ENCODE data around the gene PPP1R7.

Gene PPP1R7

DNA sequence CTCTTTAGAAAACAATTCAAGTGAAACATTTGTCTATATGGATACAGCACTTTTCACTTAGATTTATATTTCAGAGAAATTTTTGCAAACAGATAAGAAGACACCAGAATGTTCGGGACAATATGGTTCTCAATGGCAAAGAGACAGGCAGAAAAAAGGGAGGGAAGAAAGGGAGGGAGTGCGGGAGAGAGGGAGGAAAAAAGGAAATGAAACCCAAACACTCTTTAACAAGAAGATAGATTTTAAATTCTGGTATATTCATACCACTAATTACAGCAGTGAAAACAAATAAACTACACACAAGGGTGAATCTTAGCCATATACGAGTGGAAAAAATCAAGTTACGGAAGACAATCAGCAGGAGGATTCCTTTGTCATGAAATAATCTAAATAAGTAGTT lies 4.0 kb upstream of the PPP1R7 start:
- Mint-ChIP-seq H3K9me3 (no peaks in the 10 kb centered on the region), H3K36me3 (peaks cover 39% of the 10 kb centered on the region), H3K27ac (no peak overlapping the region), H3K4me1 (peaks cover 52% of the 10 kb centered on the region), H3K4me3 (no peak overlapping the region), H3K27me3 (no peaks in the 10 kb centered on the region)
- no peak for ATAC-seq

DNA sequence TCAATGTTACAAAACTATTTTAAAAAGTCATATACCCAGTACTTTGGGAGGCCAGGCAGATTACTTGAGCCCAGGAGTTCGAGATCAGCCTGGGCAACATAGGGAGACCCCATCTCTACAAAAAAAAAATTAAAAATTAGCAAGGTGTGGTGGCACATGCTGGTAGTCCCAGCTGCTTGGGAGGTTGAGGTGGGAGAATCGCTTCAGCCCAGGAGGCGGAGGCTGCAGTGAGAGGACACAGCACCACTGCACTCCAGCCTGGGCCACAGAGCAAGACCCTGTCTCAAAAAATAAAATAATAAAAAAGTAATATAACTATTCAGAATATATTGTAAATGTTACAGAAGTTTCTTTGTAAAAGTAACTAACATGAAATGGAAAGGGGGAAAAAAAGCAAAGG lies 2.9 kb upstream of the PPP1R7 start:
- no peak for ATAC-seq
- Mint-ChIP-seq H3K9me3 (no peaks in the 10 kb centered on the region), H3K36me3 (peaks cover 28% of the 10 kb centered on the region), H3K27ac (no peak overlapping the region), H3K4me3 (no peak overlapping the region), H3K4me1 (peaks cover 53% of the 10 kb centered on the region), H3K27me3 (no peaks in the 10 kb centered on the region)

DNA sequence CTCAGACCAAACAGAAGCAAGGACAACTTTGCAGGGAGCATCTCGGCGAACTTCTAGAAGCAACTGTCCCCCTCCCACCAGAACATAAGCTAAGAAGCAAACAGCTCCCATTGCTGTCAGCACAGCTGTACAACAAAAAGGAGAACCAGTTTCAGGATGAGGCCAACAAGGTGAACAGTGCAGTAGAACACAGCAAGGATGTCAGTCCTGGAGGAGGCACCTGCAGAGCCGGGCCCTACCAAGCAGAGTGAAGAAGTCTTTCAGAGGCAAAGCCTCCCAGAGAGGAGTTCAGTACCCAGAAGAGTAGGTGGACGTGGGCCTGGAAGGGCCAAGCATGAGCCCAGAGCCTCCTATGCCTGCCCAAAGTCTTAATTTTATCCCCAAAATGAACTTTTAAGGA lies 2.0 kb upstream of the PPP1R7 start:
- ATAC-seq = no peak
- peak overlapping the region; percentile 81 for H3K27ac Mint-ChIP-seq
- peaks cover 22% of the 10 kb centered on the region for H3K36me3 Mint-ChIP-seq
- no peaks in the 10 kb centered on the region for H3K9me3 Mint-ChIP-seq
- H3K27me3 Mint-ChIP-seq = no peaks in the 10 kb centered on the region
- peak overlapping the region; percentile 82 for H3K4me3 Mint-ChIP-seq
- peaks cover 57% of the 10 kb centered on the region for H3K4me1 Mint-ChIP-seq

DNA sequence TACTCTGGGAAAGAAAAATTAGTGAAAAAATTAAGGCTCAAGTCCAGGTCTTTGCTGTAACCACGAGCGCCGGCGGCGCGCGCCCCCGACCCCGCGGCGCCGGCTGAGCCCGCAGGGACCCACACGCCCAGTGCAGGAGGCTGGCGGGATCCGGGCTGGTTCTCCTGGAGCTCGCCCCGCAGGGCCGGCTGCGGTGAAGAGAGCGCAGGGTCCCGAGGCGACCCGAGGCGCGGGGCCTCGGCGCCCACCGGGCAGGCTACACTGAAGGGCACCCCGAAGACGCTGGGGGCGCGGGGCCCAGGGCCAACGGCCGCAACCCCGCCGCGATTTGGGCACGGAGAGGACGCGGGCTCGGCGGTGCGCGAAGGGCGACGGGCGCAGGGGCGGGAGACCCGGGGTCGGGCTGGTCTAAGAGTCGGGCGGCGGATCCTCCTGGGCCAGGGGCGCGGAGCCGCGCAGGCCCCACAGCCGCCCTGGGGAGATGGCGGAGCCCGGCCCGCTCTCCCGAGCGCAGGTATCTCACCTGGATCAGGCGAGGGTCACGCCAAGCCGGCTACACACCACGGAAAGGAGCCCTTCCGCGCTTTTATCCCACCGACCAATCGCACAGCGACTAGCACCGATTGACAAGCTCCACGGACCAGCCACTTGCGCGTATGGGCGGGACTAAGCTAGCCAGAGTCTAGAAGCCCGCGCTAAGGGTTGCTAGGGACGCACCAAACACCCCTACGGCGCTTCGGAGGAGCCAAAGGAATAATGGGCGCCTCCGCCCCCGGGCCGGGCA lies 1.2 kb upstream of the PPP1R7 start, which contains the start of gene PASK:
TSS of gene PASK (minus strand) at position 582 of the 784 bp plus-strand sequence. CDS start 6,440 bp downstream, outside the sequence.
- no peaks in the 10 kb centered on the region for H3K27me3 Mint-ChIP-seq
- peak within 1 kb of the TSS; percentile 82 for H3K4me3 Mint-ChIP-seq
- peak; percentile 91 for ATAC-seq
- H3K27ac Mint-ChIP-seq = peak within 1 kb of the TSS; percentile 81
- H3K4me1 Mint-ChIP-seq = peaks cover 60% of the 10 kb centered on the region
- no peaks in the 10 kb centered on the region for H3K9me3 Mint-ChIP-seq
- H3K36me3 Mint-ChIP-seq = peaks cover 17% of the 10 kb centered on the region

DNA sequence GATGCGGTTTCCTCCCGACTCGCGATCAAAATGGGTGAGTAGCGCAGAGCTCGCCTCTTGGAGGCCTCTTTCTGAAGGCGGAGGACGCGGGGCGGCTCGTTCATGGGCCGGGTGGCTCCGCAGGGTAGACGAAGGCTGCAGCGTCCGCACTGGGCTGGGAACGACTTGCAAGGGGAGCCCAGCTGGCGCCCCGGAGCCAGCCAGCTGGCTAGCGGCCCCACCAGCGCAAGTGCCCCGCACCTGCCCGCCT lies 667 bp upstream of the PPP1R7 start:
- H3K27ac Mint-ChIP-seq = peak overlapping the region; percentile 81
- H3K36me3 Mint-ChIP-seq = peaks cover 12% of the 10 kb centered on the region
- H3K4me1 Mint-ChIP-seq = peaks cover 57% of the 10 kb centered on the region
- peak; percentile 27 for ATAC-seq
- H3K9me3 Mint-ChIP-seq = no peaks in the 10 kb centered on the region
- H3K27me3 Mint-ChIP-seq = no peaks in the 10 kb centered on the region
- peak overlapping the region; percentile 82 for H3K4me3 Mint-ChIP-seq

DNA sequence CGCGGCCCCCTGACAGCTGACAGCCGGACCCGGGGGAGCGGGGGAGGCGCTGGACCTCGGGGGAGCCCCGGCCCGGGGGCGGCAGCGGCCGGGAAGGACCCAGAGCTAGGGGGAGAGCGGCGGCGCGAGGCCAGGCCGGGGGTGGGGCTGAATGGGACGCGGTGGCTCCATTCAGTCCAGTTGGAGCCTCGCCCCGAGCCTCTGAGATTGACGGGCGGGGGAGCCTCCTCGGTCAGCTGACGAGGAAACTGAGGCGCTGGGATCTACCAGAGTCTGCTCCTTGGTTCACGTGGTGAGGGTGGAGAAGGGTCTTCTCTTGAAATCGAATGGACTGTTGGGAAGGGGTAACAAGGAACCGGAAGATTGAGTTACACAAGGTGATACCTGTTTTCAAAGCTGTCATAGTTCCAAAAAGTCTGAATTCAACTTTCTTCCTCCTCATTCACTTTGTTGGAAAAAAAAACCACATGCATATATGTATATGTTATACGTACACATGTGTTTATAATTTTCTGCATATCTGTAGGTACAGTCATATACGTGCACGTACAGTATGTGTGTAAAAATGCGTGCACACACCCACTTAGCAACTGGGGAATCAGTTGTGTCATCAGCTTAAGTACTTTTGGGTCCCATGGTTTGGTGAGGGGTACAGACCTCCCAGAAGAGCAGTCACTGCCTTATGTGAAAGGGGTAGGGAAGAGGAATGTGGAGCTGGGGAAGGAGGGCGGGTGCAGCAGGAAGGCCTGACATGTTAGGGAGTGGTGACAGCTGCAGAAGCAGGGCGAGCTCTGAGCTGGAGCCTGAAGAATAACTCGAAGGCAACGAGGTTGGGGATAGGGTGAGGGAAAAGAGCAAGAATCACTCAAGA lies 628 bp downstream of the PPP1R7 start:
- ATAC-seq = no peak
- Mint-ChIP-seq H3K4me3 (peak overlapping the region; percentile 82), H3K27me3 (no peaks in the 10 kb centered on the region), H3K27ac (peak overlapping the region; percentile 81), H3K9me3 (no peaks in the 10 kb centered on the region), H3K4me1 (peaks cover 52% of the 10 kb centered on the region), H3K36me3 (peaks cover 6% of the 10 kb centered on the region)

DNA sequence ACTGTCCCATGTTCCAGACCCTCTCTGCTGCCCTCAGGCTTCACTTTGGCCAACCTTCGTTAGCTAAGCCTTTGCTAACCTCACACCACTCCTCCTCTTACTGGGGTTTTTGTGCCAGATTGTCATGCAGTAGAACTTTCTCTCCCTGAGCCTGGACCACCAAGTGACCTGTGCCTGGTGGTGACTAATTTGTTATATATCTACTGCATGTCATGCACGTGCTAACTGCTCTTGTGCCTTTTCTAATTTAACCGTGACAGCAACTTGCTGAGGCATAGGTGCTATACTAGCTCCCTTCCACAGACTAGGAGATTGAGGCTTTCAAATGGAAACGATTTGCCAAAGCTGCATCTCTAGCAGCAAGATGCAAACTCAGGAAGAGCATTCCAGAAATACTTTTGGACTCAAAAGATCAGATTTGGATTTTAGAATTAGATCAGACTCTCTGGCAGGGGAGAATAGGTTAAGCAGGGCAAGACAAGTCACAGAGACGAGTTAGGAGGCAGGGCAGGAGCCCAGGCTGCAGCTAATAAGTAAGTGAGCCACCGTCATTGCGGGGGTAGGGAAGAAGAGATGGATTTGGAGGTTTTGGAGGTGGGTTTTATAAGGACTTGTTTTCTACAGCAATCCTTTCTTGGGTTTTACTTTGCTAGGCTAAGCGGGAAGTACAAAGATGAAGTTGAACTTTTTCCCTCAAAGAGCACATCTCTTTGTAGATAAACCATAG lies 1.8 kb downstream of the PPP1R7 start:
- no peak for ATAC-seq
- no peaks in the 10 kb centered on the region for H3K9me3 Mint-ChIP-seq
- peaks cover 6% of the 10 kb centered on the region for H3K36me3 Mint-ChIP-seq
- H3K4me3 Mint-ChIP-seq = peak overlapping the region; percentile 82
- no peaks in the 10 kb centered on the region for H3K27me3 Mint-ChIP-seq
- no peak overlapping the region for H3K27ac Mint-ChIP-seq
- H3K4me1 Mint-ChIP-seq = peaks cover 51% of the 10 kb centered on the region

DNA sequence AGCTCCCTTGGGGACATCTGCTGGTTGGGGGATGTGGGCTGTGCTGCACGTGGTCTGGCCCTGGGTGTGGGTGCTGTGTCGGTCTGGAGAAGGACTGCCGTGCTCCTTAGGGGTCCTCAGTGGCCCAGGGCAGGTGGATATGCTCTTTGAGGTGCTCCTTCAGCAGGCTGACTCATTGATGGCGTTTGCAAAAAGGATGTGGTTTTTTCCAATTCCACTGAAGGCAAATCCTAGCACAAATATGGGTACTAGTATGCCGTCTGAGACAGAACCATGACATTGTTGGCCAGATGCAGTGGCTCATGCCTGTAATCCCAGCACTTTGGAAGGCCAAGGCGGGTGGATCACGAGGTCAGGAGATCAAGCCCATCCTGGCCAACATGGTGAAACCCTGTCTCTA lies 3.3 kb downstream of the PPP1R7 start:
- no peak overlapping the region for H3K27ac Mint-ChIP-seq
- no peaks in the 10 kb centered on the region for H3K9me3 Mint-ChIP-seq
- no peak overlapping the region for H3K4me3 Mint-ChIP-seq
- H3K36me3 Mint-ChIP-seq = peaks cover 20% of the 10 kb centered on the region
- H3K4me1 Mint-ChIP-seq = peaks cover 52% of the 10 kb centered on the region
- no peaks in the 10 kb centered on the region for H3K27me3 Mint-ChIP-seq
- ATAC-seq = no peak

DNA sequence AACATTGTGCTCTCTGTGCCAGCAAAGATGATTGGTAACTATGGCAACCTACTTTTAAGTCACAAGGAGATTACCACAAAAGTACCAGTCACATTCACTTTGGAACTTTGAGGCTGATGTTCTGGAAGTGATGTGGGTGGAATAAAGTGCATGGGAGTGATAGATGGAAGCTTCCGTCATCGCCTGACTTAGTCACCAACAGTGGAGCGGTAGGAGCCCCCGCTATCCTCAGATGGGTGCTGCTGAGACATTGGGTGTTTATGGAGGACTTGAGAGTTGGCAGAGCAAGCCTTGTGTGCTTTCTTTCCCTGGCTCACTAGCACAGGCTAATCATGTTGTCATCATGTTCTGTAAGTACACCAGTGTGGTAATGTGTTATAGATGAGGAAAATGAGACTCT lies 4.6 kb downstream of the PPP1R7 start:
- H3K9me3 Mint-ChIP-seq = no peaks in the 10 kb centered on the region
- no peak overlapping the region for H3K27ac Mint-ChIP-seq
- H3K4me1 Mint-ChIP-seq = peaks cover 50% of the 10 kb centered on the region
- peaks cover 28% of the 10 kb centered on the region for H3K36me3 Mint-ChIP-seq
- ATAC-seq = no peak
- H3K27me3 Mint-ChIP-seq = no peaks in the 10 kb centered on the region
- no peak overlapping the region for H3K4me3 Mint-ChIP-seq

DNA sequence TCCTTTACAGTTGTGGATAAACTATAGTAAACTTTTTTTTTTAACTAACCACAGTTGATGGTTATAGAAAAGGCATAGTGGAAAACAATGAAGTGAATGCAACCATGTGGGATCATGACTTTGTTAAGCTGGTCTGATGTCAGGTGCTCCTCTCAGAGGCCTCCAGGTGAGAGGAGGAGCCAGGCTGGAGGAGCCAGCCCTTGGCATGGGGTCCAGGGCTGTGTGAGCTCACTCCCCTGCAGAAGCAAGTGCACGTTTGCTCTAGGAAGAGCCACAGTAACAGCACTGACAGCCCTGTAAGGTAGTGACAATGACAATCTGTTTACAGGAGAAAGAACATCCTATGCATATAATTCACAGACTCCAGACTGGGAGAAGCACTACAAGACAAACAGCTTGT lies 5.7 kb downstream of the PPP1R7 start:
- H3K27me3 Mint-ChIP-seq = no peaks in the 10 kb centered on the region
- H3K9me3 Mint-ChIP-seq = no peaks in the 10 kb centered on the region
- peaks cover 28% of the 10 kb centered on the region for H3K36me3 Mint-ChIP-seq
- H3K4me3 Mint-ChIP-seq = no peak overlapping the region
- no peak overlapping the region for H3K27ac Mint-ChIP-seq
- no peak for ATAC-seq
- peaks cover 40% of the 10 kb centered on the region for H3K4me1 Mint-ChIP-seq

DNA sequence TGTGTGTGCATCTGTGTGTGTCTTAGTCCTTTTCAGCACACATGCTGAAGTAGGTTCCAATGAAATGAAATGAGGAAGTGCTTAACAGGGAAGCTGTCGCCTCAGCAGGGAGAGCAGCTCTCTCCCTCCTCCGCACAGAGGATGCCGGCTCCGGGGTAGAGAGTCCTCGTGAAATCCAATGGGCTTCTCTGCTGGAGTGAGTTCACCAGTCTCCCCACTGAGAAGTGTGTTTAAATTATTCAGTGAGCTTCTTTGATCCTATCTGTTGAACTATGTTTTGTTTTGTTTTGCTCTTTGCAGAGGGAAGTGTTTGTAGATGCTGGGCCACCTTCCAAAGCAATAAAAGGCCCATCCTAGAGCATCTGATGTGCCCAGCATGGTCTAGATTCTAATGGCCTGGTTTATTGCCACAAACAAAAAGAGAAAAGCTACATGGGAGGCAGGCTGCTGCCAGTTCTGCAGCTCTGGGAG lies 6.7 kb downstream of the PPP1R7 start:
- Mint-ChIP-seq H3K36me3 (peaks cover 29% of the 10 kb centered on the region), H3K27ac (peak overlapping the region; percentile 76), H3K4me3 (no peak overlapping the region)

DNA sequence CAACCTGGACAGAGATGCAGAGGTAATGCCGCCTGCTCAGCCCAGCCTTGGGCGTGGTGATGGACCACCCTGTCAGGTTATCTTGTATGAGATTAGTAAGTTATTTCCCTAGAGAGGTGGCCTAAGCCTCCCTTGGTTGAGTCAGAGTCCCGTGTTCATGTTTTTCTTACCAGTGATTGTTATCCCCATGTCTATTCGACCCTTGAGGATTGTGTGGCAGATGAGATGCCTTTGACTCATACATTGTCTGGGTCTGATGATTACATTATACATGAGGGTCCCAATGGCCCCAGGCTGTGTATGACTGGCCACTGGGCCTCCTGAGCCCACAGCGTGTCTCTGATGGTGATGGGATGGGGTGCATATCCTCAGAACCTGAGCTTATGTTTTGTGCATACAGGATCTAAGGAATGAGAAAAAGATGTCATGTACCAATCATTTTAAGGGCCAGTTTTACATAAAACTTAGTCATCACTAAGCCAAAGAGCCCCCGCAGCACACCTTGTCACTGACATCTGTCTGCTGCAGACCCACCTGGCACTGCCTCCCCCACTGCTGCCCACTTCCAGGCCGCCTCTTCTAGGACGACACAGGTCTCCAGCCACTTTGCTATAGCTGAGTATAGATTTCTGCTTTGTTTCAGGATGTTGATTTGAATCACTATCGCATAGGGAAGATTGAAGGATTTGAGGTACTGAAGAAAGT lies 7.7 kb downstream of the PPP1R7 start:
- Mint-ChIP-seq H3K9me3 (no peaks in the 10 kb centered on the region), H3K4me1 (peaks cover 24% of the 10 kb centered on the region), H3K36me3 (peaks cover 36% of the 10 kb centered on the region), H3K4me3 (no peak overlapping the region), H3K27me3 (no peaks in the 10 kb centered on the region), H3K27ac (peak overlapping the region; percentile 76)
- peak; percentile 39 for ATAC-seq

More for the DNA sequence above, 6.7 kb downstream of the PPP1R7 start:
- Mint-ChIP-seq H3K4me1 (peaks cover 29% of the 10 kb centered on the region), H3K27me3 (no peaks in the 10 kb centered on the region), H3K9me3 (no peaks in the 10 kb centered on the region)
- peak; percentile 41 for ATAC-seq

DNA sequence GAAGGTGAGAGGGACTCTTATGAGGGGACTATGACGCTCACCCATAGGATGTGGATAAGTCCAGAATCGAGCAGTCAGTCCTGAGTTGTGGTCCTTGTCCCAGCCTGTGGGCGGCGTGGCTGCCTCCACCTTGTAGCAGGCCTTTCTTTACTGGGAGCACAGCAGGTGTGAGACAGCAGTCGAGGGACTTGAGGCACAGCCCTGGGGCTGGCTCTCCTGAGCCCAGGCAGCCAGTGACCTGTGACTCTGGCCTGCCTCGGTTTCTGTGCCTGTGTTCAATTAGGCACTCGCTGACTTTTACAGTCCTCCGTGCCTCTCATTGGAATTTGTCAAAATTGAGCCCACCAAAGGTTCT lies 8.3 kb downstream of the PPP1R7 start:
- no peak for ATAC-seq
- Mint-ChIP-seq H3K9me3 (no peaks in the 10 kb centered on the region), H3K4me1 (peaks cover 18% of the 10 kb centered on the region), H3K36me3 (peaks cover 36% of the 10 kb centered on the region), H3K27me3 (no peaks in the 10 kb centered on the region), H3K4me3 (no peak overlapping the region), H3K27ac (peak overlapping the region; percentile 76)

DNA sequence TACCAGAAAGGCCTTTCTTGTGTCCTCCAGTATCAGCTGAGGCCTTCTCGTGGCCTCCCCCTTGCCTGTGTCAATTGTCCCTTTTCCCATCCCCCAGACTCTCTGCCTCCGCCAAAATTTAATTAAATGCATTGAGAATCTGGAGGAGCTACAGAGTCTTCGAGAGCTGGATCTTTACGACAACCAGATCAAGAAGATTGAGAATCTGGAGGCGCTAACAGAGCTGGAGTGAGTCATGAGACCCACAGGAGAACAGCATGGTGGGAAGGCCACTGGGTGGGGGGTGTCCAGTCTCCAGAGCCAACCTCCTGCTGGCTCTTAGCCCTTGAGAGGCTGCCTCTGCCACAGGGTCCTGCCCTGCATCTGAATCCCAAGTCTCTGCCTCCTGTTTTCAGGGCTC lies 8.8 kb downstream of the PPP1R7 start:
- ATAC-seq = no peak
- Mint-ChIP-seq H3K9me3 (no peaks in the 10 kb centered on the region), H3K27me3 (no peaks in the 10 kb centered on the region), H3K36me3 (peaks cover 41% of the 10 kb centered on the region), H3K4me1 (peaks cover 18% of the 10 kb centered on the region), H3K4me3 (no peak overlapping the region), H3K27ac (peak overlapping the region; percentile 74)

DNA sequence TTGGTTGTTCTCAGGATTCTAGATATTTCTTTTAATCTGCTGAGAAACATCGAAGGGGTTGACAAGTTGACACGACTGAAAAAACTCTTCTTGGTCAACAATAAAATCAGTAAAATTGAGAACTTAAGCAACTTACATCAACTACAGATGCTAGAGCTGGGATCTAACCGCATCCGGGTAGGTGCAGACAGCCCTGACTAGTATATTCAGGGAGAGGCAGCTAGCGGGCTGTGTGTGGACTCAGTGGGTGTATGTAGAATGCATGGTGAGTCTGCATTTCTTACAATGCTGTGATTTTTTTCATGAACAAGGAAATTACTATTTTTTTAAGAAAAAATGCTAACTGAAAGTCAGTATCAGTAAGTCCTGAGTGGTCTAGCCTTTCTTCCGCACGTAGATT lies 10.1 kb downstream of the PPP1R7 start:
- Mint-ChIP-seq H3K4me3 (no peak overlapping the region), H3K27me3 (no peaks in the 10 kb centered on the region), H3K27ac (no peak overlapping the region), H3K4me1 (peaks cover 18% of the 10 kb centered on the region), H3K9me3 (no peaks in the 10 kb centered on the region), H3K36me3 (peaks cover 44% of the 10 kb centered on the region)
- ATAC-seq = no peak
